Caco-2 (cell line): ENCODE results near the gene CGNL1. TPM values are rescaled to one million over a fixed set of nuclear protein-coding genes. Genes with fewer than 3 reads are reported as not detected.

Experiments used
- BruUV-seq: library from RNA; stranded (reverse); fragments of 400-500 nt; replicated peaks from 2 replicates; lab custom pipeline; 2021; lab: Mats Ljungman, UMichigan
- CTCF ChIA-PET: fragments of 300-600 bp; sonication (Branson Sonifier 250); formaldehyde crosslinking; loops from one replicate; lab custom pipeline; 2022; ENCODE audit warnings: antibody characterized with exemption; lab: Charles Lee
- POLR2A ChIA-PET: fragments of 300-600 bp; sonication (Branson Sonifier 250); formaldehyde crosslinking; loops from one replicate; lab custom pipeline; 2022; ENCODE audit warnings: antibody characterized with exemption; lab: Charles Lee
- DNase-seq, 2 experiments: peaks; one replicate each; pipeline versions ENCODE4 v3.0.0 to v3.0.0-alpha.2; 2020 to 2022
- H3K27me3 ChIP-seq: replicated peaks from 2 replicates; pipeline ENCODE4 v1.6.0; 2011; ENCODE audit warnings: low read length; ENCODE audit not compliant: control insufficient read depth, insufficient read depth
- H3K36me3 ChIP-seq: 2 replicates; pipeline ENCODE4 v1.5.1; 2011; ENCODE audit warnings: low read length; ENCODE audit not compliant: control insufficient read depth, insufficient read depth
- H3K4me1 ChIP-seq: fragments of 250-450 bp; sonication (Bioruptor Pico); 2 replicates; pipeline ENCODE4 v1.5.1; 2020; ENCODE audit warnings: mild to moderate bottlenecking
- H3K4me3 ChIP-seq: 2 replicates; pipeline ENCODE4 v1.5.1; 2011; ENCODE audit warnings: low read depth, mild to moderate bottlenecking, control low read depth, low read length
- H3K9me3 ChIP-seq: fragments of 250-450 bp; sonication (Bioruptor Pico); 2 replicates; pipeline ENCODE4 v1.5.1; 2020; ENCODE audit warnings: mild to moderate bottlenecking, moderate library complexity
- H3K27ac Mint-ChIP-seq: one replicate; pipeline ENCODE4 v1.8.0; 2022; ENCODE audit warnings: mixed read lengths; ENCODE audit not compliant: unreplicated experiment
- H3K27me3 Mint-ChIP-seq: one replicate; pipeline ENCODE4 v1.8.0; 2022; ENCODE audit warnings: mixed read lengths; ENCODE audit not compliant: insufficient read depth, unreplicated experiment
- H3K36me3 Mint-ChIP-seq: one replicate; pipeline ENCODE4 v1.8.0; 2022; ENCODE audit warnings: mild to moderate bottlenecking, mixed read lengths; ENCODE audit not compliant: insufficient read depth, unreplicated experiment
- H3K4me1 Mint-ChIP-seq: one replicate; pipeline ENCODE4 v1.8.0; 2022; ENCODE audit warnings: low read depth, mixed read lengths; ENCODE audit not compliant: unreplicated experiment
- H3K4me3 Mint-ChIP-seq: one replicate; pipeline ENCODE4 v1.8.0; 2022; ENCODE audit warnings: mild to moderate bottlenecking, moderate library complexity, mixed read lengths; ENCODE audit not compliant: unreplicated experiment
- H3K9me3 Mint-ChIP-seq: one replicate; pipeline ENCODE4 v1.8.0; 2022; ENCODE audit warnings: mixed read lengths; ENCODE audit not compliant: unreplicated experiment
- intact Hi-C: fragments of 100-400 bp; cut with micrococcal nuclease; formaldehyde crosslinking; loops from one replicate; pipeline ENCODE4 v1.10.0; 2022; ENCODE audit not compliant: unreplicated experiment
- total RNA-seq: library from RNA; stranded (reverse); gene quantifications from 2 replicates; pipeline ENCODE4 v1.2.3, GENCODE V29; 2022
- TF ChIP-seq, protein P1 (sequence below), 2 experiments: fragments of 200-600 bp in 1 of 2; IDR thresholded peaks; 1 replicate in 1 of 2; 2 replicates in 1 of 2; pipeline versions ENCODE4 v1.5.1 to v1.8.0; 2011 to 2022; ENCODE audit warnings: antibody characterized with exemption in 1 of 2, control low read depth in 1 of 2, inconsistent platforms in 1 of 2, low read depth in 1 of 2, low read length in 1 of 2, mild to moderate bottlenecking in 1 of 2, moderate library complexity in 1 of 2; ENCODE audit not compliant: insufficient read depth in 1 of 2, severe bottlenecking in 1 of 2, unreplicated experiment in 1 of 2

The CGNL1 gene
- total RNA-seq, 1 experiment from 2014 or later: 8.3 TPM

DNA sequence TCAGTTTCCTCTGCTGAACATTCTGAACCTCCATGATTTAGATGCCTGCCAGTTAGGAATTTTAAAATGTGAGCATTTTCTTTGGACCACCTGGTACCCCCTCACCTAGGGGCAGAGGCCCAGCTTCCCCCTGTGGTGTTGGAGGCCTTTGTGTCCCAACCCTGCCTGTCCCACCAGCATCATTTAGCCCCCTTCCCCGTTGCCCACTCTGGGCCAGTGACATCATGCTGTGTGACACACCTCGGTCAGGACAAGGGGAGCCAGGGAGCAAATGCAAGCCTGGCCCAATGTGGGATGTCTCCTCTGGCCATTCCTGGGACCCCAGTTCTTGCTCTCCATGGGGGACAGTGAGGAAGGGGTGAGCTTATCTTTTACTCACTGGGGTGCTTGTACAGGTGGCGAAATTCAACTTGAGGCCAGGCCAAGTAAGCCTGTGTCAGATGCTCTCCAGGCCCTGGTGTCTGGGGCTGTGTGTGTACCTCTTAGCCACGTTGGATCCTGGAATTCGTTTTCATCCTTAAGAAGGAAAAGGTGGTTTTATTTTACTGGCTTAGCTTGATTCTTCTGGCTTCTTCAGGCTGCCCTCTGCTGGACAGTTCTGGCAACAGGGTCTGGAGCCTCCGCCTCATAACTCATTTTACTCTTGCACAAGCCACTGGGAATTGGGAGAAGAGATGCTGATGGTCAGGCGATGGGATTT is 165.7 kb downstream of the CGNL1 start:
- no peak overlapping the region for H3K4me3 Mint-ChIP-seq
- Histone ChIP-seq H3K36me3 (no peaks in the 10 kb centered on the region; the same call in 1 of the 2 replicates), H3K4me1 (0 out of 2 replicates have a peak, but pooled peaks cover 3% of the 10 kb centered on the region), H3K27me3 (no peaks in the 10 kb centered on the region), H3K4me3 (no peak overlapping the region), H3K9me3 (no peaks in the 10 kb centered on the region)
- H3K4me1 Mint-ChIP-seq: peaks cover 6% of the 10 kb centered on the region
- ChIA-PET POLR2A (interaction anchor here (0.6 kb wide), 2 partner anchors 9 to 102 kb away, joined by 3 read pairs; no protein-coding TSS in a partner anchor), CTCF (interaction anchor here (0.6 to 1.7 kb wide), 12 partner anchors 9 to 201 kb away, joined by 3 to 20 read pairs (median 3); no protein-coding TSS in a partner anchor)
- H3K27ac Mint-ChIP-seq: no peak overlapping the region
- TF ChIP-seq, protein P1, sequence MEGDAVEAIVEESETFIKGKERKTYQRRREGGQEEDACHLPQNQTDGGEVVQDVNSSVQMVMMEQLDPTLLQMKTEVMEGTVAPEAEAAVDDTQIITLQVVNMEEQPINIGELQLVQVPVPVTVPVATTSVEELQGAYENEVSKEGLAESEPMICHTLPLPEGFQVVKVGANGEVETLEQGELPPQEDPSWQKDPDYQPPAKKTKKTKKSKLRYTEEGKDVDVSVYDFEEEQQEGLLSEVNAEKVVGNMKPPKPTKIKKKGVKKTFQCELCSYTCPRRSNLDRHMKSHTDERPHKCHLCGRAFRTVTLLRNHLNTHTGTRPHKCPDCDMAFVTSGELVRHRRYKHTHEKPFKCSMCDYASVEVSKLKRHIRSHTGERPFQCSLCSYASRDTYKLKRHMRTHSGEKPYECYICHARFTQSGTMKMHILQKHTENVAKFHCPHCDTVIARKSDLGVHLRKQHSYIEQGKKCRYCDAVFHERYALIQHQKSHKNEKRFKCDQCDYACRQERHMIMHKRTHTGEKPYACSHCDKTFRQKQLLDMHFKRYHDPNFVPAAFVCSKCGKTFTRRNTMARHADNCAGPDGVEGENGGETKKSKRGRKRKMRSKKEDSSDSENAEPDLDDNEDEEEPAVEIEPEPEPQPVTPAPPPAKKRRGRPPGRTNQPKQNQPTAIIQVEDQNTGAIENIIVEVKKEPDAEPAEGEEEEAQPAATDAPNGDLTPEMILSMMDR (IDR thresholded peaks at IDR 0.05; ENCODE audit: insufficient read depth in 1 of 2, low read depth in 1 of 2, low read length in 1 of 2, severe bottlenecking in 1 of 2, unreplicated experiment in 1 of 2): peak; percentile 76 to 84
- intact Hi-C loops: loop anchor here (1.0 to 10.0 kb wide), 4 partner anchors 15 to 1050 kb away; no protein-coding TSS in a partner anchor
- no peaks in the 10 kb centered on the region for H3K27me3 Mint-ChIP-seq
- H3K36me3 Mint-ChIP-seq: no peaks in the 10 kb centered on the region
- DNase-seq: peak; percentile 74 to 80
- no peaks in the 10 kb centered on the region for H3K9me3 Mint-ChIP-seq
- no TSS peak for BruUV-seq

DNA sequence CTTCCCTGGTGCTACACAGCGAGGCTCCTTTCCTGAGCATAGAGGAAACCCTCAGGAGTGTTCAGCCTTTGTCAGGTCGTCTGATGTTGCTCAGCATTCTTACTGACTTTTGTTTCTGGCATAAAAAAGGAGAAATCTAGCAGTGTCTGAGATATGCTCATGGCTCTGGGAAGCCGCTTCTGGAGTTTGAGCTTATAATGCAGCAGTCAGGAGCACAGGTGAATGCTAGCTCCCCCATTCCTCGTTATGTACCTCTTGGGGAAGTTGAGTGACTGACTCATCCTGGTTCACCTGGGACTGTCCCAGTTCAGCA is 166.2 kb downstream of the CGNL1 start:
- H3K36me3 ChIP-seq: no peaks in the 10 kb centered on the region; the same call in 1 of the 2 replicates
- intact Hi-C loops: loop anchor here (1.0 to 10.0 kb wide), 4 partner anchors 16 to 1050 kb away; no protein-coding TSS in a partner anchor
- POLR2A ChIA-PET: no interaction called here

DNA sequence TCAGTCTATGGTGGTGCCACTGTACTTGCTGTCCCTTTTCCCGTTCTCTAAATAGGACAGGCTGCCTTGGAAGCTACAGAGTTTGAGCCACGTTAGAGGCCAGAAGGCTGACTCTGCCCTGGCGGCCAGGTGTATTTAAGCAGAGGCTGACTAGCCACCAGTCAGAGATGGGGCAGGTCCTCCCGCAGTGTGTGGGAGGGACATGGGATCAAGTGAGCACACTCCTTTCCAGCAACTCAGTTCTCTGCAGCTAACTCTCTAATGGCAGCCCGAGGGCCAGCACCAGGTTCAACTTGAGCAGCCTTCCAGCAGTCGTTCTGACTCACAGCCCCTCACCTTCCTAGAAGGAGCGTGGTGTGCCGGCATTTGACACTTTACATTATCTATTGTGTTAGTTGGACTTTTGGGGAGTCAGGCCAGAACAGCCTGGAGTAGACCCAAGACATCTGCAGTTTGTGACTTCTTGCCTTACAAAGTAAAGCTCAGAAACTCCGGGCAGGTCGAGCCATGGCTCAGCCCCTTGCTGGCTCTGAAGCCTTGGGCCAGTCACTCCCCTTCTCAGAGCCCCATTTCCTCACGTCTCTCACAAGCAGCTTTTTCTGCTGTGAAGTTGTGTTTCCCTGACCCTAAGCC is 168.7 kb downstream of the CGNL1 start:
- no TSS peak for BruUV-seq
- no peaks in the 10 kb centered on the region; the same call in 1 of the 2 replicates for H3K36me3 ChIP-seq
- H3K36me3 Mint-ChIP-seq: peaks cover 7% of the 10 kb centered on the region
- no peak overlapping the region for H3K27ac Mint-ChIP-seq
- no peaks in the 10 kb centered on the region for H3K9me3 Mint-ChIP-seq
- no peak overlapping the region for H3K4me3 ChIP-seq
- POLR2A ChIA-PET: no interaction called here
- DNase-seq: no peak
- CTCF ChIA-PET: interaction anchor here (0.9 to 1.0 kb wide), 2 partner anchors 17 to 24 kb away, joined by 3 read pairs; no protein-coding TSS in a partner anchor
- peaks cover 12% of the 10 kb centered on the region for H3K4me1 Mint-ChIP-seq
- peaks cover 28% of the 10 kb centered on the region for H3K4me1 ChIP-seq
- no peaks in the 10 kb centered on the region for H3K9me3 ChIP-seq
- H3K27me3 Mint-ChIP-seq: no peaks in the 10 kb centered on the region
- H3K4me3 Mint-ChIP-seq: no peak overlapping the region
- intact Hi-C loops: loop anchor here (5.0 to 10.0 kb wide), 2 partner anchors 720 to 1053 kb away; no protein-coding TSS in a partner anchor
- TF ChIP-seq, protein P1 (IDR thresholded peaks at IDR 0.05; ENCODE audit: insufficient read depth in 1 of 2, low read depth in 1 of 2, low read length in 1 of 2, severe bottlenecking in 1 of 2, unreplicated experiment in 1 of 2): no peak
- H3K27me3 ChIP-seq: no peaks in the 10 kb centered on the region

More for the DNA sequence above, 166.2 kb downstream of the CGNL1 start:
- no peaks in the 10 kb centered on the region for H3K27me3 ChIP-seq
- TF ChIP-seq, protein P1 (IDR thresholded peaks at IDR 0.05; ENCODE audit: insufficient read depth in 1 of 2, low read depth in 1 of 2, low read length in 1 of 2, severe bottlenecking in 1 of 2, unreplicated experiment in 1 of 2): no peak
- Mint-ChIP-seq H3K9me3 (no peaks in the 10 kb centered on the region), H3K36me3 (no peaks in the 10 kb centered on the region), H3K27ac (no peak overlapping the region), H3K4me3 (no peak overlapping the region), H3K4me1 (peaks cover 6% of the 10 kb centered on the region), H3K27me3 (no peaks in the 10 kb centered on the region)
- H3K4me3 ChIP-seq: no peak overlapping the region
- H3K4me1 ChIP-seq: peaks cover 3% of the 10 kb centered on the region; the same call in 1 of the 2 replicates
- CTCF ChIA-PET: interaction anchor here (0.7 to 1.7 kb wide), 8 partner anchors 10 to 202 kb away, joined by 3 to 20 read pairs (median 9); no protein-coding TSS in a partner anchor
- BruUV-seq: no TSS peak
- no peaks in the 10 kb centered on the region for H3K9me3 ChIP-seq
- no peak for DNase-seq
